NCI-H1417 treated with DMSO at 0.1 percent for 48 hours (cell line): ENCODE data around the gene LILRA2.
"Not testable (repeated sequence)": the region's sequence is repeated elsewhere in the genome, so short reads cannot be mapped to it uniquely, and the experiment has no call there.

ENCODE experiments used
- DNase-seq: peaks from one replicate; lab custom pipeline; 2025; lab: John Stamatoyannopoulos, UW

Gene LILRA2

DNA sequence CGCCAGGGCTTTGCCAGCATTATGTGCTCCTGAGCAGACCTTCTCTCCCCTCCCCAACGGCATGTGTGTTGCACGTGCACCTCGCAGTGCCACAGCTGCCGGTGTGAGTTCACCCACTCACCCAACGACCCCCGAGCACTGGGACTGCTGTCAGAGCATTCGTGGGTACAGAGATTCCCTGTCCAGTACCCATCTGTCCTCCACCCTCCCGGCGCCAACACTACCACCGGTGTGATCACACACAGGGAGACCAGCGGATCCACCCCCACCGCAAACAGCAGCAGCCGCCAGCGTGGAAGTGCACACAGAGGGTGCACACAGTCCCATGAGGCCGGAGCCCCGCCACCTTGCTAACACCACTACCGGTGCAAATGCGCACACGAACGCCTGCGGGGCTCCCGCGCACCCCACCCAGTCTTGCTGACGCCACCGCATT, 35.8 kb downstream of the LILRA2 start:
- no peak for DNase-seq

DNA sequence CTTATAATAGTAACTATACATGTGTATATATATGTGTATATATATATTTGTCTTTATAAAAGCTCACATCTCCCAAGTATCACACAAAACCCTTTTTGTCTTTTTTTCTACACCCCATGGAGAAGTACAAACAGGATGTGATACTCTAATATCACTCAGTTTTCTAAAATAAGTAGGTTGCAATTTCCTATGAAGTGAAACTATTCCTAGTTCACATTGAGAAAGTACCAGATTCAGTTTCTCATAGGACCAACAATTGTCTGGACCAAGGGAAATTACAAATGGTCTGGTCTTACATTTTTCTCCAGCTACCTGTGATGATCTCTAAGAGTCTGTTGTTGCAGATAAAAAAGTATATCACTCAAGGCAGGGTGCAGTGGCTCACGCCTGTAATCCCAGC, 38.8 kb downstream of the LILRA2 start:
- no peak for DNase-seq

DNA sequence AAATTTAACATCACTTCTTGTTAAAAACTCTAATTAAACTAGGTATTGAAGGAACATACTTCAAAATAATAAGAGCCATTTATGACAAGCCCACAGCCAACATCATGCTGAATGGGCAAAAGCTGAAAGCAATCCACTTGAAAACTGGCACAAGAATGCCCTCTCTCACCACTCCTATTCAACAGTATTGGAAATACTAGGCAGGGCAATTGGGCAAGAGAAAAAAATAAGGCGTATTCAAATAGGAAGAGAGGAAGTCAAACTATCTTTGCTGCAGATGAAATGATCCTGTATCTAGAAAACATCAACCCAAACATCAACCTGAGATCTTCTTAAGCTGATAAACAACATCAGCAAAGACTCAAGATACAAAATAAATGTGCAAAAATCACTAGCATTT, 41.1 kb downstream of the LILRA2 start:
- DNase-seq, result no peak

DNA sequence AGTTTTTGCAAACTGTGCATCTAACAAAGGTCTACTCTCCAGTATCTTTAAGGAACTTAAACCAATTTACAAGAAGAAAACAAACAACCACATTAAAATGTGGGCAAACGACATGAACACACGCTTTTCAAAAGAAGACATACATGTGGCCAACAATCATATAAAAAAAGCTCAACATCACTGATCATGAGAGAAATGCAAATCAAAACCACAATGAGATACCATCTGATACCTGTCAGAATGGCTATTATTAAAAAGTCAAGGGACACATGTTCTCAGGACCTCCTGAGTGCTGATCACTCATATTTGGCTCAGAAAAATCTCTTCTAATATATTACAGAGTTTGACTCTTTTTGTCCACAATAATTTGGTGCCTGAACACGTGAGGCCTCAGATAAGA, 42.5 kb downstream of the LILRA2 start:
- DNase-seq, result no peak

DNA sequence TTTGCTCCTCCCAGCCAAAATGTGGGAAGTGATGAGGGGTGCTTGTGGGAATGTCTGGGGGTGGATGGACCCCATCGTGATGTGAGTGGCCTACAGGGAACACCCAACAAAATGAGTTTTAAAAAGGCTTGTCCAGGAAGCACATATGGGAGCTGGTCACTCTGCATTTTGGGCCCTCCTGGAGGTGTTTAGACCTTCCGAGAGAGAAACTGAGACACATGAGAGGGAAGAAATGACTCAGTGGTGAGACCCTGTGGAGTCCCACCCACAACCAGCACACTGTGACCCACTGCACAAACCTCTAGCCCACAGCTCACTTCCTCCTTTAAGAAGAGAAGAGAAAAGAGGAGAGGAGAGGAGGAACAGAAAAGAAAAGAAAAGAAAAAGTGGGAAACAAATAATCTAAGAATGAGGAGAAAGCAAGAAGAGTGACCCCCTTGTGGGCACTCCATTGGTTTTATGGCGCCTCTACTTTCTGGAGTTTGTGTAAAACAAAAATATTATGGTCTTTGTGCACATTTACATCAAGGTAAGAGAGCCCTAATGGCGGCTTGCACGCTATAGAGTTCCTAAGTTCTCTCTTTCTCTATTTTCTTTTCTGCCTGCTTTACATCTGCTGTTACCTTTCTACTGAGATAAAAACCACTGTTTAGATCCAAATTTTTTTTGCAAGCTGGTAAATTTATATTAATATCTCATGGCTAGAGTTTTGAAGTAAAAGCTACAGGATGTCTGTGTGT, 43.4 kb downstream of the LILRA2 start:
- no peak for DNase-seq

DNA sequence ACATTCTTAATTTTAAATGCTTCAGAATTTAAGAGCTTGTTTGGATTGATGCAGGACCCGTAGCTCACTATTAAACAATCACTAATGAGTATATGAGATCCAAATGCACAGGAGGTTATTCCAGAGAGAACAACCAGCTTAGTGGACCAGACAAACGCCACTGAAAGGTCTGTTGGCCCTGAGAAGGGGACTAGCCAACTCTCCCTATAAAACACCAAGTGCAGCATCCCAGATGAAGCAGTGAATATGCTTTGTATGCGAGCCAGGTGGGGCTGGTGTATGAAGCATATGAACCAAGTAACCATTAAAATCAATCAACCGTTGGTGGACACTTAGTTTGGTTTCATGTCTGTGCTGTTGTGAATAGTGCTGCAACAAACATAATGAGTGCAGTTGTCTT, 46.9 kb downstream of the LILRA2 start:
- DNase-seq, result no peak

- DNase-seq, result no peak
These were observed 48.8 kb downstream of the LILRA2 start for GRCh38 chr19:54622431-54622830.

GRCh38 chr19:54624234-54624633, 50.6 kb downstream of the LILRA2 start:
- not testable (repeated sequence) for DNase-seq

DNA sequence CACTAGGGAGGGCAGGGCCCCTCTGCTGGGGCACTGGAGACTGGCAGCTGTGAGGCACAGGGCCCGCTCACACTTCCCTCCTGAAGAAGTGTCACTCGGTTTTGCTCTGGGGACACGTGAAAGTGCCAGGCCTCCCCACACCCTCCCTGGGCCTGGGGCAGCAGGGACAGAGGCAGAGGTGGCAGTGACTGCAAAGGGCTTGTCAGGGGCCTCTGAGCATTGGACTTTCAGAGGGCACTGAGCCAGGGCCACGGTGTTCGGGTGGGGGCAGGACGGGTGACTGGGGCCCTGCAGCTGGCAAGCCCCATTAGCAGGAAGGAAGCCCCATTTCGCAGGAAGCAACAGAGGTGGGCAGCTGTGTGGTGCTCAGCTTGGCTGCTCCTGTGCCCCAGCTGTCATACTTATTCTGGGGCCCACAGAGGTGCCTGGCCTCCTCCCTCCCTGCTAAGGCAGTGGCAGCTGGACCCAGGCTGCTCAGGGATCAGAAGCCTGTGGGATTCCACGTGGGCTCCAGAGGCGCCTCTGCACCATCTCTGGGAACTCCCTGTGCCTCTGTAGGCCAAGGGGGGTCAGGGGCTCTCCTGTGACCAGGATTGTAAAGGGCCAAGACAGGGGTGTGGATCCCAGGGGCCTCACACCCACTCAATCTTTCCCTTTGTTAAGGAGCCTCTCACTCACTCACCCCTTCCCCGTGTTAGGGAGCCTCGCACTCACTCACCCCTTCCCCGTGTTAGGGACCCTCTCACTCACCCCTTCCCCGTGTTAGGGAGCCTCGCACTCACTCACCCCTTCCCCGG, 51.5 kb downstream of the LILRA2 start:
- not testable (repeated sequence) for DNase-seq

DNA sequence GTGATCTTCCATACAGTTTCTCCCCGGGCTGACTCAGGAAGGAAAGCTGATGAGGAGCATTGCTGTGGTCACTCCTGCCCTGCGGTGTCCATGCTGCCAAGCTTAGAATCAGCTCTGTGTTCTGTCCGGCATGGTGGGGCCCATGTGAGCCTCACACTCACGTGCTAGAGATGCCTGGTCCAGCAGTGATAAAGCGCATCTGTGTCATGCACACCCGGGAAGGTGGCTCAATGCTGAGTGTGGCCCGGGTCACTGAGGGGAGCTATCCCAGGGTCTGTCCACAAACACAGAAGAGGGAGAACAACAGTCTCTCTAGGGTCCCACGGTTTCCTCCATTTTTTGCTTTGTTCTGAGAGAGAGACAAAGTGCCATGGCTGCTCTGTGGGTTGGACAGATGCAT, 53.2 kb downstream of the LILRA2 start:
- DNase-seq, result no peak

DNA sequence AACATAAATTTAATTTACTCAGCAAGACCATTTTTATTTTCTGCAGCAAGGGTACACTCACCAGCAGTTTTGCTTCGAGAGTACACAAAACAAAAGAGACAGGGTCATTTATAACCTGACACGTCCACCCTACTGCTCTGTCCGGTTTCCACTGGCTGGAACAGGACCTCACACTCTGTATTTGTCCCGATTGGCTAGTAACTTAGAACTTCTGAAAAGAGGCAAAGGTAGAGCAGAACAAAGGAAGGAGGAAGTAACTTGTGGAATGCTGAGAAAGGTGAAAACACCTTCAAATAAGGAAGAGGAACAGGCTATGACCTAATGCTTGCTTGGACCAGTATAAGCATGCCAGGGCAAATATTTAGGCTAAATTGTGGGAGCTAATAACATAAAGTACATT, 54.3 kb downstream of the LILRA2 start:
- not testable (repeated sequence) for DNase-seq

- not testable (repeated sequence) for DNase-seq
These were observed 56.7 kb downstream of the LILRA2 start, which contains the start of gene LILRB1 for GRCh38 chr19:54630262-54630661. Gene LILRB1 (plus strand): TSS chr19:54630484. CDS start chr19:54631074, 590 bp downstream.

DNA sequence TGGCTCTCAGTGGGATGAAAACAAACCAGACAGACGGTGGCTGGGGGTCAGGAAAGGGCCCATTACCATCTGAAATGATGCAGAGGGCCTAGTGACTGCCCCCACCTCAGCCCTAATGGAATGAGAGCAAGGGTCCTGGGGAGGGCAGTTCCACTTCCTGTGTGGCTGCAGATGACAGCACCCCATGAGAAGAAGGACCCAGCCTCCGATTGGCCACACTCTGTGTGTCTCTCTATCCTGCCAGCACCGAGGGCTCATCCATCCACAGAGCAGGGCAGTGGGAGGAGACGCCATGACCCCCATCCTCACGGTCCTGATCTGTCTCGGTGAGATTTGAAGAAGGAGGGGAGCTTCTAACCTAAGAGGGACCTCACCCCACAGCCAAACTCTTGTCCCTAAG, 57.2 kb downstream of the LILRA2 start:
- no peak for DNase-seq

DNA sequence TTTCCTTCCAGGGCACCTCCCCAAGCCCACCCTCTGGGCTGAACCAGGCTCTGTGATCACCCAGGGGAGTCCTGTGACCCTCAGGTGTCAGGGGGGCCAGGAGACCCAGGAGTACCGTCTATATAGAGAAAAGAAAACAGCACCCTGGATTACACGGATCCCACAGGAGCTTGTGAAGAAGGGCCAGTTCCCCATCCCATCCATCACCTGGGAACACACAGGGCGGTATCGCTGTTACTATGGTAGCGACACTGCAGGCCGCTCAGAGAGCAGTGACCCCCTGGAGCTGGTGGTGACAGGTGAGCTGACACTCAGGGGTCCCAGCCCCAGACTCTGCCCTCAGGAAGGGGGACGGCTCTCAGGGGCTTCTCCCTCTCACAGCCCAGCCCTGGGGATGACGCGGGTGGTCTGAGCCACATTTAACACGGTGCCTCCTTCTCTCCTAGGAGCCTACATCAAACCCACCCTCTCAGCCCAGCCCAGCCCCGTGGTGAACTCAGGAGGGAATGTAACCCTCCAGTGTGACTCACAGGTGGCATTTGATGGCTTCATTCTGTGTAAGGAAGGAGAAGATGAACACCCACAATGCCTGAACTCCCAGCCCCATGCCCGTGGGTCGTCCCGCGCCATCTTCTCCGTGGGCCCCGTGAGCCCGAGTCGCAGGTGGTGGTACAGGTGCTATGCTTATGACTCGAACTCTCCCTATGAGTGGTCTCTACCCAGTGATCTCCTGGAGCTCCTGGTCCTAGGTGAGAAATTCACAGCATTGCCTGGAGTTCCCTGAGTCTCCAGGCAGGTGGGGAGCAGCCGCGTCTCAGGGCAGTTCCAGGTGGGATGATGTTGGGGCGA, 58.1 kb downstream of the LILRA2 start:
- DNase-seq, result not testable (repeated sequence)

- not testable (repeated sequence) for DNase-seq
These were observed 58.9 kb downstream of the LILRA2 start for GRCh38 chr19:54632517-54632916.

DNA sequence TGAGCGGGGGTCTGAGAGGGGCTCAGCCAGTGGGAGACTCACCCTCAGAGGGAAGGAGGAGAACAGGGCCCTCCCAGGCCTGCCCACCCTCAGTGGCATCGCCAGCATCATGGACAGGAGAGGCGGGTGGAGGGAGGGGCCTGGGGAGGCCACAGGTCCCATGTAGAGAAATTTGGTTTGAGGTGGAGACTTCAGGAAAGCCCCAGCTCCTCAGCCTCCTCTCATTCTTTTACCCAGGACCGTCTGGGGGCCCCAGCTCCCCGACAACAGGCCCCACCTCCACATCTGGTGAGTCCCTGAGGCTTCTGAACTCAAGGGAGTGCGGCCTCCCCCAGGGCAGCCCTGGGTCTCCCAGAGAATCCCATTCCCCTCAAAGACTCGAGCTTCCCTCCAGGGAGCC, 59.8 kb downstream of the LILRA2 start:
- DNase-seq, result no peak

- not testable (repeated sequence) for DNase-seq
These were observed 62.5 kb downstream of the LILRA2 start for GRCh38 chr19:54636081-54636480.

- DNase-seq, result no peak
These were observed 65.1 kb downstream of the LILRA2 start for GRCh38 chr19:54638683-54639082.
